Endothelial cell of umbilical vein (primary cell): ENCODE results near the gene LRRK1.

Source experiments
- CTCF ChIP-seq, 2 donors: IDR thresholded peaks; 1 replicate in 1 of 2; 2 replicates in 1 of 2; pipeline ENCODE4 v1.5.1; 2011; ENCODE audit warnings: low read length in 2 of 2, mild to moderate bottlenecking in 2 of 2, moderate library complexity in 2 of 2, control low read depth in 1 of 2, inconsistent platforms in 1 of 2, low read depth in 1 of 2; ENCODE audit not compliant: insufficient read depth in 1 of 2; ENCODE audit errors: extremely low read depth in 1 of 2
- EZH2 ChIP-seq: IDR thresholded peaks from 2 replicates; pipeline ENCODE4 v1.6.1; 2012; ENCODE audit warnings: borderline replicate concordance, low read depth, mild to moderate bottlenecking, moderate library complexity, low read length, inconsistent platforms; ENCODE audit not compliant: severe bottlenecking

DNA sequence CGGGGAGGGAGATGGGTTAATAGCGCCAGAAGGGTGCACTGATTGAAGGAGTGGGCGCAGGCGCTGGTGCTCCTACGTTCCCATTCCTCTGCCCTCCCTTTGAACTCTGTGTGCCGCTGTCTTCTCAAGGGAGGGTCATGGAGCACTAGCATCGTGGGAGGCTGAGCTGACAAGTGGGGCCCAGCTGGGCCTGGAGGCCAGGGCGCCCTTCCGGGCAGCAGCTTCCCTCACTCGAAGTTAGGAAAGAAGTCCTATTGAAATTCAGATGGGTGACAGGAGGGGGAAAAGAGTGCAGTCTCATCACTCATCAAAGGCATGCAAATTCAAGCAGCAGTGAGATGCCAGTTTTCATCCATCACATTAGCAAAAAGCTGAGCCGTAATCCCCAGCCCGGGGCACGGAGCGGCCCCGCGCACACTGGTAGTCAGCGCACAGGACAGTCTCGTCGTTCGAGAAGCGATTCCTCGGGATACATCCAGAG is 128.2 kb downstream of the LRRK1 start:
- TF ChIP-seq CTCF (IDR thresholded peaks at IDR 0.05; ENCODE audit: extremely low read depth in 1 of 2, insufficient read depth in 1 of 2, low read depth in 1 of 2, low read length in 2 of 2) (no peak), EZH2 (no peak)
